NCI-H1417 treated with DMSO at 0.1 percent for 48 hours (cell line): ENCODE measurements around the gene PKD2.
"Not testable (repeated sequence)": the region's sequence is repeated elsewhere in the genome, so short reads cannot be mapped to it uniquely, and the experiment has no call there.

Source experiments
- DNase-seq: peaks from one replicate; lab custom pipeline; 2025; lab: John Stamatoyannopoulos, UW

The PKD2 gene

DNA sequence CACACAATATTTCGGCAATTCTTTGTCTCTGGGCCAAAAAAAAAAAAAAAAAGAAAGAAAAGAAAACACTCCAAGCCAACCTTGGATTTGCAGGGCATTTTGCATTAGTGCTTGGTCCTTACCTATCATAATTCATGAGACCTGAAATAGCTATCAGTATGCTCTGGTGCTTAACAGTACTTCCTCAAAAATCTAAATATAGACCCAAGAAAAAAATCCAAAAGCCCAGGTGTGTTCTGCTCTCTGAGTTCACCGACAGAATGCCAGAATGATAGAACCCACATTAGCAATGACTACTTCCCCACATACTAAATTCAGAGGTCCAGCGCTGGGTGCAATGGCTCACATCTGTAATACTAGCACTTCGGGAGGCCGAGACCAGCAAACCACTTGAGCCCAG lies 108.2 kb downstream of the PKD2 start:
- DNase-seq, result no peak

DNA sequence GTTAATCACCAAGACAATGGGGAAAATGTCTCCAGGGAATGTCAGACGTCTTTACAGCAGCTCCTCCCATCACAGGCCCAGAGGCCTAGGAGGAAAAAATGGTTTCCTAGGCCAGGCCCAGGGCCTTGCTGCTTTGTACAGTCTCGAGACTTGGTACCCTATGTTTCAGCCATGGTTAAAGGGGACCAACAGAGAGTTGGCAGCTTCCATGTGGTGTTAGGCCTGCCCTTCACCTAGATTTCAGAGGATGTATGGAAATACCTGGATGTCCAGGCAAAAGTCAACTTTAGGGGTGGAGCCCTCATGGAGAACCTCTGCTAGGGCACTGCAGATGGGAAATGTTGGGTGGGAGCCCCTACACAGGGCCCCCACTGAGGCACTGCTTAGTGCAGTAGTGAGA lies 112.5 kb downstream of the PKD2 start:
- DNase-seq, result no peak

DNA sequence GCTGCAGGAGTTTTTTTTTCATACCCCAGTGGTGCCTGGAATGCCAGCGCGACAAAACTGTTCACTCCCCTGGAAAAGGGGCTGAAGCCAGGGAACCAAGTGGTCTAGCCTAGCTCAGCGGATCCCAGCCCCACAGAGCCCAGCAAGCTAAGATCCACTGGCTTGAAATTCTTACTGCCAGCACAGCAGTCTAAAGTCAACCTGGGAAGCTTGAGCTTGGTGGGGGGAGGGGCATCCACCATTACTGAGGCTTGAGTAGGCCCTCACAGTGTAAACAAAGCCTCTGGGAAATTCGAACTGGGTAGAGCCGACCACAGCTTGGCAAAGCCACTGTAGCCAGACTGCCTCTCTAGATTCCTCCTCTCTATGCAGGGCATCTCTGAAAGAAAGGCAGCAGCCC lies 114.8 kb downstream of the PKD2 start:
- DNase-seq, result not testable (repeated sequence)
